IMR-90 (cell line): Measurements from ENCODE around the gene MBOAT2.

ENCODE experiments used
- BHLHE40 ChIP-seq: fragments of 150-350 bp; IDR thresholded peaks from 2 replicates; pipeline ENCODE4 v1.6.1; 2016; ENCODE audit warnings: mild to moderate bottlenecking, low read depth, low read length
- CEBPB ChIP-seq: IDR thresholded peaks from 2 replicates; pipeline ENCODE4 v1.6.1; 2012; ENCODE audit warnings: low read depth, low read length, improper control_type of control experiment
- CHD1 ChIP-seq: IDR thresholded peaks from 2 replicates; pipeline ENCODE4 v1.6.1; 2012; ENCODE audit warnings: low read depth, low read length, improper control_type of control experiment
- CTCF ChIP-seq: conservative IDR thresholded peaks from 2 replicates; pipeline ENCODE4 v1.5.1; 2012; ENCODE audit warnings: mild to moderate bottlenecking, low read depth, low read length, improper control_type of control experiment
- FOS ChIP-seq: fragments of 150-350 bp; IDR thresholded peaks from 2 replicates; pipeline ENCODE4 v1.6.1; 2016; ENCODE audit warnings: low read depth, low read length
- NFE2L2 ChIP-seq: fragments of 150-350 bp; IDR thresholded peaks from 2 replicates; pipeline ENCODE4 v1.6.1; 2016; ENCODE audit warnings: low read depth, mild to moderate bottlenecking, low read length
- POLR2A ChIP-seq: IDR thresholded peaks from 2 replicates; pipeline ENCODE4 v1.6.1; 2012; ENCODE audit warnings: mild to moderate bottlenecking, low read depth, low read length
- RAD21 ChIP-seq: IDR thresholded peaks from 2 replicates; pipeline ENCODE4 v1.6.1; 2012; ENCODE audit warnings: low read length, improper control_type of control experiment
- RCOR1 ChIP-seq: IDR thresholded peaks from 2 replicates; pipeline ENCODE4 v1.6.1; 2012; ENCODE audit warnings: mild to moderate bottlenecking, low read length, improper control_type of control experiment; ENCODE audit not compliant: insufficient replicate concordance
- RFX5 ChIP-seq: IDR thresholded peaks from 2 replicates; pipeline ENCODE4 v1.8.0; 2012; ENCODE audit warnings: low read depth, mild to moderate bottlenecking, low read length, moderate library complexity
- SMC3 ChIP-seq: fragments of 150-350 bp; IDR thresholded peaks from 2 replicates; pipeline ENCODE4 v1.6.1; 2016; ENCODE audit warnings: low read depth, mild to moderate bottlenecking, antibody characterized with exemption, low read length, moderate library complexity
- TF ChIP-seq, protein P1 (sequence below): fragments of 150-350 bp; IDR thresholded peaks from 2 replicates; pipeline ENCODE4 v1.6.1; 2016; ENCODE audit warnings: low read depth, mild to moderate bottlenecking, low read length, moderate library complexity, borderline replicate concordance

- TF ChIP-seq CHD1 (no peak), CTCF (no peak), BHLHE40 (no peak), RAD21 (no peak), SMC3 (no peak), POLR2A (no peak), FOS (no peak), CEBPB (no peak), NFE2L2 (no peak), RFX5 (no peak), RCOR1 (no peak)
- TF ChIP-seq, protein P1, sequence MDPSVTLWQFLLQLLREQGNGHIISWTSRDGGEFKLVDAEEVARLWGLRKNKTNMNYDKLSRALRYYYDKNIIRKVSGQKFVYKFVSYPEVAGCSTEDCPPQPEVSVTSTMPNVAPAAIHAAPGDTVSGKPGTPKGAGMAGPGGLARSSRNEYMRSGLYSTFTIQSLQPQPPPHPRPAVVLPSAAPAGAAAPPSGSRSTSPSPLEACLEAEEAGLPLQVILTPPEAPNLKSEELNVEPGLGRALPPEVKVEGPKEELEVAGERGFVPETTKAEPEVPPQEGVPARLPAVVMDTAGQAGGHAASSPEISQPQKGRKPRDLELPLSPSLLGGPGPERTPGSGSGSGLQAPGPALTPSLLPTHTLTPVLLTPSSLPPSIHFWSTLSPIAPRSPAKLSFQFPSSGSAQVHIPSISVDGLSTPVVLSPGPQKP = no peak
These were observed 27.8 kb upstream of the MBOAT2 start for GRCh38 chr2:9031246-9031645.
